NCI-H1048 (cell line): ENCODE data around the gene LRRC45.
A peak's percentile ranks its signal among the peaks of the same experiment; 100 is the strongest.
"Not testable (repeated sequence)": the region's sequence is repeated elsewhere in the genome, so short reads cannot be mapped to it uniquely, and the experiment has no call there.

Experiments
- DNase-seq: peaks from one replicate; lab custom pipeline; 2025; lab: John Stamatoyannopoulos, UW

The LRRC45 gene

GRCh38 chr17:82022981-82023446 is at the start of gene LRRC45:
Gene LRRC45 (plus strand): TSS chr17:82023305. CDS start chr17:82023644, 339 bp downstream.
- peak; percentile 98 for DNase-seq

GRCh38 chr17:81973432-81973831 is 49.7 kb upstream of the LRRC45 start:
- DNase-seq, result no peak

- no peak for DNase-seq
These were observed 46.5 kb upstream of the LRRC45 start for GRCh38 chr17:81976332-81977210.

- DNase-seq, result peak; percentile 54
These were observed 45.8 kb upstream of the LRRC45 start, which contains the start of gene ASPSCR1 for GRCh38 chr17:81977211-81977808. Gene ASPSCR1 (plus strand): TSS chr17:81977629. CDS start chr17:81977647, 18 bp downstream.

- no peak for DNase-seq
These were observed 44.4 kb upstream of the LRRC45 start for GRCh38 chr17:81978524-81979298.

GRCh38 chr17:81980122-81980521 is 43.0 kb upstream of the LRRC45 start:
- no peak for DNase-seq

- DNase-seq, result no peak
These were observed 42.3 kb upstream of the LRRC45 start for GRCh38 chr17:81980707-81981343.

GRCh38 chr17:81981511-81981910 is 41.6 kb upstream of the LRRC45 start:
- DNase-seq, result not testable (repeated sequence)

- DNase-seq, result no peak
These were observed 40.0 kb upstream of the LRRC45 start for GRCh38 chr17:81983011-81983638.

- DNase-seq, result no peak
These were observed 39.3 kb upstream of the LRRC45 start for GRCh38 chr17:81983639-81984373.

- DNase-seq, result no peak
These were observed 38.2 kb upstream of the LRRC45 start for GRCh38 chr17:81984773-81985410.

GRCh38 chr17:81986606-81987005 is 36.5 kb upstream of the LRRC45 start:
- DNase-seq, result no peak

- DNase-seq, result no peak
These were observed 35.8 kb upstream of the LRRC45 start for GRCh38 chr17:81987161-81987770.

GRCh38 chr17:81990836-81991683 is 32.0 kb upstream of the LRRC45 start:
- no peak for DNase-seq

- no peak for DNase-seq
These were observed 31.3 kb upstream of the LRRC45 start for GRCh38 chr17:81991684-81992305.

GRCh38 chr17:81992306-81993102 is 30.6 kb upstream of the LRRC45 start:
- DNase-seq, result no peak
